ENCODE measurements around the gene IFT43. TPM values are rescaled to one million over a fixed set of nuclear protein-coding genes. Genes with fewer than 3 reads are reported as not detected.

IFT43 gene
- polyA plus RNA-seq, 3 donors, result 10.3 to 12.4 (median 10.5) TPM

DNA sequence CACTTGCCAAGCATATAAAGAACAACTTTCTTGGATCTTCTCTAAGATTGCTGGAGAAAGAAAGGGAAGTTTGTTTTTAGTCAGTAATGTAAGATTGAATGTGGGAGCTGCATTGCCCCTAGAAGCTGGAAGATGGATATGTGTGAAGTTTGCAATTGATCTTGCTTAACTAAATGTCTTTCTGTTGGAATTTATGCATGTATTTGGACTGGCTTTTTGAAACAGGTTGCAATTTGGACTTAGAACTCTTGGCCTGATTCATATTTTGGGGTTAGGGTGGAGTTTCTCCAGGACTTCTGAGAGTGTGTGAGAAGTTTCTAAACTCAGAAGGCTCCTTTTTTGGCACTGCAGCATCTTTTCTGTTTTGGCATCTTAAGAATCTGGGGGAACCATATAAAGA is 26.4 kb downstream of the IFT43 start:
- Mint-ChIP-seq H3K4me3 (no peak overlapping the region), H3K36me3 (peaks cover 0 to 9% of the 10 kb centered on the region in 2 donors), H3K4me1 (peaks cover 3% of the 10 kb centered on the region), H3K27me3 (ENCODE audit: low read depth in 3 of 3) (peaks cover 0 to 3% (median 0%) of the 10 kb centered on the region in 3 donors), H3K27ac (no peak overlapping the region), H3K9me3 (peaks cover 0 to 2% (median 0%) of the 10 kb centered on the region in 7 donors)
- H2AFZ ChIP-seq (ENCODE audit: insufficient read depth, low read depth, low read length, poor library complexity, severe bottlenecking), result no peak overlapping the region
- no peak overlapping the region for H3K27ac ChIP-seq (ENCODE audit: low read depth in 1 of 2, low read length in 2 of 2)
- TF ChIP-seq, protein P1, sequence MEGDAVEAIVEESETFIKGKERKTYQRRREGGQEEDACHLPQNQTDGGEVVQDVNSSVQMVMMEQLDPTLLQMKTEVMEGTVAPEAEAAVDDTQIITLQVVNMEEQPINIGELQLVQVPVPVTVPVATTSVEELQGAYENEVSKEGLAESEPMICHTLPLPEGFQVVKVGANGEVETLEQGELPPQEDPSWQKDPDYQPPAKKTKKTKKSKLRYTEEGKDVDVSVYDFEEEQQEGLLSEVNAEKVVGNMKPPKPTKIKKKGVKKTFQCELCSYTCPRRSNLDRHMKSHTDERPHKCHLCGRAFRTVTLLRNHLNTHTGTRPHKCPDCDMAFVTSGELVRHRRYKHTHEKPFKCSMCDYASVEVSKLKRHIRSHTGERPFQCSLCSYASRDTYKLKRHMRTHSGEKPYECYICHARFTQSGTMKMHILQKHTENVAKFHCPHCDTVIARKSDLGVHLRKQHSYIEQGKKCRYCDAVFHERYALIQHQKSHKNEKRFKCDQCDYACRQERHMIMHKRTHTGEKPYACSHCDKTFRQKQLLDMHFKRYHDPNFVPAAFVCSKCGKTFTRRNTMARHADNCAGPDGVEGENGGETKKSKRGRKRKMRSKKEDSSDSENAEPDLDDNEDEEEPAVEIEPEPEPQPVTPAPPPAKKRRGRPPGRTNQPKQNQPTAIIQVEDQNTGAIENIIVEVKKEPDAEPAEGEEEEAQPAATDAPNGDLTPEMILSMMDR (IDR thresholded peaks at IDR 0.05), result no peak
- intact Hi-C loops (cut with micrococcal nuclease), result no loop called here
- no peaks in the 10 kb centered on the region for H3K36me3 ChIP-seq (replicated peaks in 1 of 2; ENCODE audit: control insufficient read depth in 1 of 2, insufficient read depth in 2 of 2, low read length in 2 of 2)
- H3K9me3 ChIP-seq (replicated peaks in 1 of 2; ENCODE audit: control insufficient read depth in 1 of 2, insufficient read depth in 1 of 2, low read length in 2 of 2), result no peaks in the 10 kb centered on the region
- no peaks in the 10 kb centered on the region for H3K4me1 ChIP-seq (ENCODE audit: control insufficient read depth in 1 of 2, insufficient read depth in 2 of 2, low read length in 2 of 2)
- DNase-seq, result no peak
- no peak overlapping the region for H3K4me2 ChIP-seq (replicated peaks; ENCODE audit: extremely low read depth, low read length, poor library complexity, severe bottlenecking)
- no peak overlapping the region for H3K4me3 ChIP-seq (replicated peaks in 1 of 3; ENCODE audit: low read depth in 2 of 3, low read length in 3 of 3)
- no peaks in the 10 kb centered on the region for H4K20me1 ChIP-seq (ENCODE audit: insufficient read depth, low read length)
- no peaks in the 10 kb centered on the region for H3K27me3 ChIP-seq (ENCODE audit: control insufficient read depth in 2 of 2, insufficient read depth in 2 of 2, low read length in 2 of 2)
- no peaks in the 10 kb centered on the region for H3K79me2 ChIP-seq (ENCODE audit: insufficient read depth, low read length)
- H3K9ac ChIP-seq (ENCODE audit: insufficient read depth, low read length, poor library complexity, severe bottlenecking), result no peak overlapping the region

- Mint-ChIP-seq H3K4me3 (no peak overlapping the region), H3K4me1 (peaks cover 3% of the 10 kb centered on the region), H3K27me3 (ENCODE audit: low read depth in 3 of 3) (peaks cover 0 to 3% (median 0%) of the 10 kb centered on the region in 3 donors), H3K36me3 (peaks cover 0 to 9% of the 10 kb centered on the region in 2 donors), H3K9me3 (peaks cover 0 to 4% (median 0%) of the 10 kb centered on the region in 7 donors), H3K27ac (no peak overlapping the region)
- no peak overlapping the region for H3K4me2 ChIP-seq (replicated peaks; ENCODE audit: extremely low read depth, low read length, poor library complexity, severe bottlenecking)
- no peaks in the 10 kb centered on the region for H4K20me1 ChIP-seq (ENCODE audit: insufficient read depth, low read length)
- H3K27ac ChIP-seq (ENCODE audit: low read depth in 1 of 2, low read length in 2 of 2), result no peak overlapping the region
- TF ChIP-seq, protein P1 (IDR thresholded peaks at IDR 0.05), result no peak
- no peaks in the 10 kb centered on the region for H3K9me3 ChIP-seq (replicated peaks in 1 of 2; ENCODE audit: control insufficient read depth in 1 of 2, insufficient read depth in 1 of 2, low read length in 2 of 2)
- no peak overlapping the region for H3K4me3 ChIP-seq (replicated peaks in 1 of 3; ENCODE audit: low read depth in 2 of 3, low read length in 3 of 3)
- no peaks in the 10 kb centered on the region for H3K36me3 ChIP-seq (replicated peaks in 1 of 2; ENCODE audit: control insufficient read depth in 1 of 2, insufficient read depth in 2 of 2, low read length in 2 of 2)
- no peaks in the 10 kb centered on the region for H3K79me2 ChIP-seq (ENCODE audit: insufficient read depth, low read length)
- H2AFZ ChIP-seq (ENCODE audit: insufficient read depth, low read depth, low read length, poor library complexity, severe bottlenecking), result no peak overlapping the region
- intact Hi-C loops (cut with micrococcal nuclease), result no loop called here
- H3K27me3 ChIP-seq (ENCODE audit: control insufficient read depth in 2 of 2, insufficient read depth in 2 of 2, low read length in 2 of 2), result no peaks in the 10 kb centered on the region
- no peak overlapping the region for H3K9ac ChIP-seq (ENCODE audit: insufficient read depth, low read length, poor library complexity, severe bottlenecking)
- 100% methylated on average over 6 of the region's 9 CpGs for WGBS (ENCODE audit: insufficient coverage)
- no peak for DNase-seq
- H3K4me1 ChIP-seq (ENCODE audit: control insufficient read depth in 1 of 2, insufficient read depth in 2 of 2, low read length in 2 of 2), result no peaks in the 10 kb centered on the region
Observed at GRCh38 chr14:76012354-76012753, 26.8 kb downstream of the IFT43 start.
